IMR-90 (cell line): ENCODE data around the gene LAS1L. TPM values are rescaled to one million over a fixed set of nuclear protein-coding genes. Genes with fewer than 3 reads are reported as not detected.

Experiments used
- ATAC-seq: fragments of 200-7000 bp; cut with Tn5 transposase; 2 replicates; pipeline ENCODE4 v1.9.1; 2020; ENCODE audit warnings: low read depth, mild to moderate bottlenecking, moderate library complexity
- BruUV-seq: library from RNA; stranded (reverse); fragments of 400-500 nt; replicated peaks from 2 replicates; lab custom pipeline; 2021; lab: Mats Ljungman, UMichigan
- CTCF ChIA-PET: fragments of 300-600 bp; formaldehyde crosslinking; extraction: SDS; loops from one replicate; lab custom pipeline; 2021; ENCODE audit warnings: antibody characterized with exemption; lab: Yijun Ruan, JAX
- POLR2A ChIA-PET: fragments of 300-600 bp; sonication (Branson Sonifier 250); formaldehyde crosslinking; loops from one replicate; lab custom pipeline; 2022; ENCODE audit warnings: antibody characterized with exemption; ENCODE audit not compliant: unreplicated experiment; lab: Charles Lee
- DNase-seq: peaks from one replicate; pipeline ENCODE4 v3.0.0; 2013
- H2AFZ ChIP-seq: replicated peaks from 2 replicates; pipeline ENCODE3; 2013; ENCODE audit warnings: low read length, mild to moderate bottlenecking; ENCODE audit not compliant: poor library complexity
- H2AK5ac ChIP-seq: 2 replicates; pipeline ENCODE4 v1.6.1; 2013; ENCODE audit warnings: low read depth, low read length, inconsistent platforms
- H2AK9ac ChIP-seq: replicated peaks from 2 replicates; pipeline ENCODE3; 2013; ENCODE audit warnings: mild to moderate bottlenecking, low read depth, low read length, moderate library complexity; ENCODE audit not compliant: poor library complexity
- H2BK120ac ChIP-seq: 2 replicates; pipeline ENCODE4 v1.6.1; 2013; ENCODE audit warnings: low read depth, low read length, inconsistent platforms
- H2BK15ac ChIP-seq: 3 replicates; pipeline ENCODE4 v1.6.1; 2013; ENCODE audit warnings: low read depth, low read length, inconsistent platforms
- H2BK20ac ChIP-seq: 2 replicates; pipeline ENCODE4 v1.6.1; 2013; ENCODE audit warnings: low read depth, mild to moderate bottlenecking, inconsistent platforms, low read length, moderate library complexity
- H2BK5ac ChIP-seq: 2 replicates; pipeline ENCODE4 v1.6.1; 2013; ENCODE audit warnings: mild to moderate bottlenecking, low read depth, low read length, inconsistent platforms; ENCODE audit not compliant: poor library complexity, severe bottlenecking
- H3K14ac ChIP-seq: replicated peaks from 2 replicates; pipeline ENCODE4 v1.6.1; 2013; ENCODE audit warnings: low read depth, low read length, inconsistent platforms
- H3K18ac ChIP-seq: 2 replicates; pipeline ENCODE4 v1.6.1; 2013; ENCODE audit warnings: low read depth, low read length, control low read depth
- H3K23ac ChIP-seq: 2 replicates; pipeline ENCODE4 v1.6.1; 2013; ENCODE audit warnings: low read depth, low read length, inconsistent platforms
- H3K27ac ChIP-seq: 2 replicates; pipeline ENCODE4 v1.5.1; 2013; ENCODE audit warnings: mild to moderate bottlenecking, control low read depth, low read length; ENCODE audit not compliant: insufficient read depth
- H3K27me3 ChIP-seq: 2 replicates; pipeline ENCODE4 v1.6.1; 2013; ENCODE audit warnings: low read length; ENCODE audit not compliant: control insufficient read depth, insufficient read depth
- H3K36me3 ChIP-seq: 2 replicates; pipeline ENCODE4 v1.6.1; 2013; ENCODE audit warnings: low read length, mixed read lengths; ENCODE audit not compliant: control insufficient read depth, insufficient read depth
- H3K4ac ChIP-seq: 2 replicates; pipeline ENCODE4 v1.6.1; 2013; ENCODE audit warnings: low read depth, low read length, inconsistent platforms
- H3K4me1 ChIP-seq: 2 replicates; pipeline ENCODE4 v1.6.1; 2013; ENCODE audit warnings: low read length, mixed read lengths; ENCODE audit not compliant: control insufficient read depth, insufficient read depth
- H3K4me2 ChIP-seq: 2 replicates; pipeline ENCODE4 v1.6.1; 2013; ENCODE audit warnings: low read depth, mild to moderate bottlenecking, control low read depth, low read length, moderate library complexity
- H3K4me3 ChIP-seq: 2 replicates; pipeline ENCODE4 v1.5.1; 2013; ENCODE audit warnings: low read depth, mild to moderate bottlenecking, control low read depth, low read length, moderate library complexity; ENCODE audit not compliant: insufficient read depth
- H3K56ac ChIP-seq: 2 replicates; pipeline ENCODE4 v1.6.1; 2013; ENCODE audit warnings: low read length, inconsistent platforms; ENCODE audit not compliant: insufficient read depth; ENCODE audit errors: extremely low read depth
- H3K79me1 ChIP-seq, 2 experiments: 2 replicates each; pipeline ENCODE4 v1.6.1; 2013; ENCODE audit warnings: low read length in 2 of 2, inconsistent platforms in 1 of 2, low read depth in 1 of 2
- H3K9ac ChIP-seq: 2 replicates; pipeline ENCODE4 v1.6.1; 2013; ENCODE audit warnings: low read depth, low read length, control low read depth
- H3K9me1 ChIP-seq: 2 replicates; pipeline ENCODE4 v1.6.1; 2013; ENCODE audit warnings: low read length, inconsistent platforms; ENCODE audit not compliant: insufficient read depth
- H3K9me3 ChIP-seq: 2 replicates; pipeline ENCODE4 v1.6.1; 2013; ENCODE audit warnings: low read length; ENCODE audit not compliant: control insufficient read depth, insufficient read depth
- H4K20me1 ChIP-seq: 2 replicates; pipeline ENCODE4 v1.6.1; 2013; ENCODE audit warnings: low read length, inconsistent platforms; ENCODE audit not compliant: insufficient read depth
- H4K5ac ChIP-seq: 2 replicates; pipeline ENCODE4 v1.6.1; 2013; ENCODE audit warnings: mild to moderate bottlenecking, low read depth, low read length, control low read depth
- H4K8ac ChIP-seq, 2 experiments: 2 replicates each; pipeline ENCODE4 v1.6.1; 2013; ENCODE audit warnings: low read depth in 2 of 2, low read length in 2 of 2, control low read depth in 1 of 2, inconsistent platforms in 1 of 2
- H4K91ac ChIP-seq: 2 replicates; pipeline ENCODE4 v1.6.1; 2013; ENCODE audit warnings: low read depth, low read length, inconsistent platforms; ENCODE audit not compliant: insufficient read depth
- BHLHE40 ChIP-seq: fragments of 150-350 bp; IDR thresholded peaks from 2 replicates; pipeline ENCODE4 v1.6.1; 2016; ENCODE audit warnings: mild to moderate bottlenecking, low read depth, low read length
- CEBPB ChIP-seq: IDR thresholded peaks from 2 replicates; pipeline ENCODE4 v1.6.1; 2012; ENCODE audit warnings: low read depth, low read length, improper control_type of control experiment
- CHD1 ChIP-seq: IDR thresholded peaks from 2 replicates; pipeline ENCODE4 v1.6.1; 2012; ENCODE audit warnings: low read depth, low read length, improper control_type of control experiment
- ELK1 ChIP-seq: fragments of 150-350 bp; IDR thresholded peaks from 2 replicates; pipeline ENCODE4 v1.6.1; 2016; ENCODE audit warnings: low read depth, mild to moderate bottlenecking, low read length, moderate library complexity, borderline replicate concordance
- FOS ChIP-seq: fragments of 150-350 bp; IDR thresholded peaks from 2 replicates; pipeline ENCODE4 v1.6.1; 2016; ENCODE audit warnings: low read depth, low read length
- MAFK ChIP-seq: IDR thresholded peaks from 2 replicates; pipeline ENCODE4 v1.6.1; 2012; ENCODE audit warnings: low read depth, low read length, improper control_type of control experiment
- MAZ ChIP-seq: IDR thresholded peaks from 2 replicates; pipeline ENCODE4 v1.6.1; 2012; ENCODE audit warnings: low read depth, mild to moderate bottlenecking, low read length, improper control_type of control experiment, moderate library complexity, borderline replicate concordance
- MXI1 ChIP-seq: IDR thresholded peaks from 2 replicates; pipeline ENCODE4 v1.6.1; 2012; ENCODE audit warnings: low read depth, mild to moderate bottlenecking, low read length, moderate library complexity, borderline replicate concordance
- NFE2L2 ChIP-seq: fragments of 150-350 bp; IDR thresholded peaks from 2 replicates; pipeline ENCODE4 v1.6.1; 2016; ENCODE audit warnings: low read depth, mild to moderate bottlenecking, low read length
- POLR2A ChIP-seq: IDR thresholded peaks from 2 replicates; pipeline ENCODE4 v1.6.1; 2012; ENCODE audit warnings: mild to moderate bottlenecking, low read depth, low read length
- RAD21 ChIP-seq: IDR thresholded peaks from 2 replicates; pipeline ENCODE4 v1.6.1; 2012; ENCODE audit warnings: low read length, improper control_type of control experiment
- RCOR1 ChIP-seq: IDR thresholded peaks from 2 replicates; pipeline ENCODE4 v1.6.1; 2012; ENCODE audit warnings: mild to moderate bottlenecking, low read length, improper control_type of control experiment; ENCODE audit not compliant: insufficient replicate concordance
- RFX5 ChIP-seq: IDR thresholded peaks from 2 replicates; pipeline ENCODE4 v1.8.0; 2012; ENCODE audit warnings: low read depth, mild to moderate bottlenecking, low read length, moderate library complexity
- SMC3 ChIP-seq: fragments of 150-350 bp; IDR thresholded peaks from 2 replicates; pipeline ENCODE4 v1.6.1; 2016; ENCODE audit warnings: low read depth, mild to moderate bottlenecking, antibody characterized with exemption, low read length, moderate library complexity
- USF2 ChIP-seq: fragments of 150-350 bp; IDR thresholded peaks from 2 replicates; pipeline ENCODE4 v1.6.1; 2017; ENCODE audit warnings: mild to moderate bottlenecking, antibody characterized with exemption, low read length, low read depth
- WGBS, 2 experiments: methylation state at CpG; one replicate each; pipeline versions ENCODE4 v1.1.5 to v1.1.7; 2013; ENCODE audit warnings: missing lambda C conversion rate in 2 of 2; ENCODE audit not compliant: insufficient read length in 1 of 2; ENCODE audit errors: extremely low coverage in 2 of 2; 5-methylcytosine and 5-hydroxymethylcytosine counted together
- dilution Hi-C: fragments of 300-500 bp; cut with HindIII; formaldehyde crosslinking; loops from one replicate; pipeline ENCODE4 v1.14.3; 2018; ENCODE audit warnings: low sequenced_read_pairs; ENCODE audit not compliant: unreplicated experiment
- in situ Hi-C: fragments of 300-500 bp; cut with MboI; formaldehyde crosslinking; loops from 3 replicates; pipeline ENCODE4 v1.14.3; 2019; ENCODE audit warnings: low sequenced_read_pairs, inconsistent platforms, mixed read lengths
- intact Hi-C: fragments of 100-400 bp; cut with micrococcal nuclease; formaldehyde crosslinking; loops from 2 replicates; pipeline ENCODE4 v1.10.0; 2022
- polyA plus RNA-seq, 3 experiments: library from polyadenylated mRNA; depleted of rRNA; stranded (reverse); fragments of >200 nt; gene quantifications; 2 replicates each; pipeline ENCODE4 v1.2.3, GENCODE V29; 2012; ENCODE audit warnings: low replicate concordance in 1 of 3
- total RNA-seq: library from RNA; depleted of rRNA; stranded (reverse); fragments of >200 nt; gene quantifications from 2 replicates; pipeline ENCODE4 v1.2.3, GENCODE V29; 2012
- TF ChIP-seq, protein P1 (sequence below): conservative IDR thresholded peaks from 2 replicates; pipeline ENCODE4 v1.5.1; 2012; ENCODE audit warnings: mild to moderate bottlenecking, low read depth, low read length, improper control_type of control experiment

The LAS1L gene
- total and polyA plus RNA-seq, 2 of the 4 experiments (the other 2 are of a cell fraction): 22.8 to 29.2 TPM

DNA sequence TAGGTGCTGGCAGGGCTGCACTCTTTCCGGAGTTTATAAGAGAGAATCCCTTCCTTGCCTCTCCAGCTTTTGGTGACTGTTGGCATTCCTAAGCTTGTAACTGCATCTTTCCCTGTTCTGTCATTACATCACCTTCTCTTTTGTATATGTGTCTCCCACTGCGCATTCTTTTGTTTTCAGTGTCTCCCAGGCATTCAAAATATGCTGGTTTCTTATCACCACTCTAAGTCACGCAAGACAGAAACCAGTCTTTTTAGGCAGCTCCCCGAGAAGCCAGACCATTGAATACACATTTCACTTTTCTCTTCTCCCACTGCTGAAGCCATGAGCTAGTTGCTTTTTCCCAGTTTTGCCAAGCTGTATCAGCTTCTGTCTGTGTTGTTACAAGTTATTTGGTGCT, 71.0 kb downstream of the LAS1L start:
- Histone ChIP-seq H4K8ac (no peak overlapping the region), H4K5ac (no peak overlapping the region), H3K4me1 (no peaks in the 10 kb centered on the region), H3K27me3 (no peaks in the 10 kb centered on the region), H2BK15ac (no peak overlapping the region), H2BK5ac (no peak overlapping the region), H2AK9ac (no peak overlapping the region), H3K18ac (no peak overlapping the region), H4K91ac (no peak overlapping the region), H2AK5ac (no peak overlapping the region), H3K79me1 (no peaks in the 10 kb centered on the region), H3K9me3 (no peaks in the 10 kb centered on the region), H2BK20ac (no peak overlapping the region), H3K9me1 (no peaks in the 10 kb centered on the region), H2BK120ac (no peak overlapping the region), H3K4me2 (no peak overlapping the region), H3K9ac (no peak overlapping the region), H2AFZ (no peak overlapping the region), H3K23ac (no peak overlapping the region), H3K4ac (no peak overlapping the region), H3K27ac (no peak overlapping the region), H4K20me1 (no peaks in the 10 kb centered on the region), H3K36me3 (no peaks in the 10 kb centered on the region), H3K14ac (no peak overlapping the region), H3K56ac (no peak overlapping the region), H3K4me3 (no peak overlapping the region)
- intact Hi-C loops (no loop called here), dilution Hi-C loops (no loop called here), in situ Hi-C loops (no loop called here)
- ATAC-seq: peak; percentile 48
- peak; percentile 14 for DNase-seq
- 0% methylated on average over 1 of the region's 4 CpGs; no CpG with 5 or more reads in 1 of the 2 experiments for WGBS, 2 experiments
- TF ChIP-seq, protein P1, sequence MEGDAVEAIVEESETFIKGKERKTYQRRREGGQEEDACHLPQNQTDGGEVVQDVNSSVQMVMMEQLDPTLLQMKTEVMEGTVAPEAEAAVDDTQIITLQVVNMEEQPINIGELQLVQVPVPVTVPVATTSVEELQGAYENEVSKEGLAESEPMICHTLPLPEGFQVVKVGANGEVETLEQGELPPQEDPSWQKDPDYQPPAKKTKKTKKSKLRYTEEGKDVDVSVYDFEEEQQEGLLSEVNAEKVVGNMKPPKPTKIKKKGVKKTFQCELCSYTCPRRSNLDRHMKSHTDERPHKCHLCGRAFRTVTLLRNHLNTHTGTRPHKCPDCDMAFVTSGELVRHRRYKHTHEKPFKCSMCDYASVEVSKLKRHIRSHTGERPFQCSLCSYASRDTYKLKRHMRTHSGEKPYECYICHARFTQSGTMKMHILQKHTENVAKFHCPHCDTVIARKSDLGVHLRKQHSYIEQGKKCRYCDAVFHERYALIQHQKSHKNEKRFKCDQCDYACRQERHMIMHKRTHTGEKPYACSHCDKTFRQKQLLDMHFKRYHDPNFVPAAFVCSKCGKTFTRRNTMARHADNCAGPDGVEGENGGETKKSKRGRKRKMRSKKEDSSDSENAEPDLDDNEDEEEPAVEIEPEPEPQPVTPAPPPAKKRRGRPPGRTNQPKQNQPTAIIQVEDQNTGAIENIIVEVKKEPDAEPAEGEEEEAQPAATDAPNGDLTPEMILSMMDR: no peak
- TF ChIP-seq RAD21: no peak
- TF ChIP-seq USF2: no peak
- no peak for TF ChIP-seq FOS
- no peak for TF ChIP-seq MAFK
- TF ChIP-seq MAZ: no peak
- no peak for TF ChIP-seq RFX5
- TF ChIP-seq MXI1: no peak
- no peak for TF ChIP-seq ELK1
- no peak for TF ChIP-seq POLR2A
- TF ChIP-seq BHLHE40: no peak
- no peak for TF ChIP-seq CHD1
- TF ChIP-seq NFE2L2: no peak
- no peak for TF ChIP-seq SMC3
- no peak for TF ChIP-seq CEBPB
- no peak for TF ChIP-seq RCOR1
- BruUV-seq: no TSS peak
- ChIA-PET POLR2A (no interaction called here), CTCF (interaction anchor here (0.6 to 1.2 kb wide), 2 partner anchors 12 to 132 kb away, joined by 3 to 7 read pairs; no protein-coding TSS in a partner anchor)
